Naive thymus-derived CD4-positive, alpha-beta T cell (primary cell): ENCODE results near the gene PPAN. TPM values are rescaled to one million over a fixed set of nuclear protein-coding genes. Genes with fewer than 3 reads are reported as not detected.

Experiments used
- ATAC-seq: fragments of 150-1000 bp; cut with Tn5 transposase; 2 replicates; pipeline ENCODE4 v1.10.0; 2021; ENCODE audit warnings: mild to moderate bottlenecking, moderate library complexity
- CTCF ChIA-PET: fragments of 350-600 bp; sonication (Branson Sonifier 250); formaldehyde crosslinking; loops from one replicate; lab custom pipeline; 2021; ENCODE audit warnings: antibody characterized with exemption; lab: Charles Lee
- POLR2A ChIA-PET: fragments of 350-600 bp; sonication (Branson Sonifier 250); formaldehyde crosslinking; loops from one replicate; lab custom pipeline; 2021; ENCODE audit warnings: antibody characterized with exemption, inconsistent platforms; lab: Charles Lee
- DNase-seq, 9 donors: peaks; one replicate each; pipeline versions ENCODE4 v3.0.0 to v3.0.0-alpha.2; 2020 to 2022; ENCODE audit warnings: mixed read lengths in 1 of 9
- H3K27ac ChIP-seq: one replicate; pipeline ENCODE4 v1.7.0; 2013; ENCODE audit warnings: mild to moderate bottlenecking, low read depth, low read length, moderate library complexity
- H3K27me3 ChIP-seq, 2 donors: one replicate each; pipeline ENCODE4 v1.7.0; 2013; ENCODE audit warnings: low read length in 2 of 2, mild to moderate bottlenecking in 2 of 2, moderate library complexity in 2 of 2; ENCODE audit not compliant: control insufficient read depth in 2 of 2, insufficient read depth in 2 of 2
- H3K36me3 ChIP-seq, 3 experiments: 1 replicate in 2 of 3; 2 replicates in 1 of 3; pipeline ENCODE4 v1.7.0; 2013; ENCODE audit warnings: low read length in 3 of 3, mild to moderate bottlenecking in 3 of 3, moderate library complexity in 1 of 3; ENCODE audit not compliant: insufficient read depth in 3 of 3, control insufficient read depth in 2 of 3
- H3K4me1 ChIP-seq, 2 donors: one replicate each; pipeline ENCODE4 v1.7.0; 2013; ENCODE audit warnings: low read length in 2 of 2, mild to moderate bottlenecking in 2 of 2, moderate library complexity in 1 of 2; ENCODE audit not compliant: control insufficient read depth in 2 of 2, insufficient read depth in 2 of 2
- H3K4me3 ChIP-seq: 2 replicates; pipeline ENCODE4 v1.7.0; 2013; ENCODE audit warnings: mild to moderate bottlenecking, low read length
- H3K9me3 ChIP-seq, 3 experiments: 1 replicate in 2 of 3; 2 replicates in 1 of 3; pipeline ENCODE4 v1.7.0; 2013; ENCODE audit warnings: low read length in 3 of 3; ENCODE audit not compliant: control insufficient read depth in 2 of 3
- H3K27ac Mint-ChIP-seq, 9 donors: one replicate each; pipeline ENCODE4 v1.8.0; 2020 to 2022; ENCODE audit warnings: mixed read lengths in 9 of 9, mild to moderate bottlenecking in 8 of 9, moderate library complexity in 5 of 9, inconsistent platforms in 2 of 9
- H3K27me3 Mint-ChIP-seq, 5 donors: one replicate each; pipeline ENCODE4 v1.8.0; 2021 to 2022; ENCODE audit warnings: mixed read lengths in 5 of 5, mild to moderate bottlenecking in 1 of 5
- H3K36me3 Mint-ChIP-seq, 5 donors: one replicate each; pipeline ENCODE4 v1.8.0; 2020 to 2022; ENCODE audit warnings: mixed read lengths in 5 of 5, mild to moderate bottlenecking in 3 of 5, inconsistent platforms in 1 of 5
- H3K4me1 Mint-ChIP-seq, 7 donors: one replicate each; pipeline ENCODE4 v1.8.0; 2020 to 2022; ENCODE audit warnings: mixed read lengths in 7 of 7, mild to moderate bottlenecking in 3 of 7, inconsistent platforms in 1 of 7
- H3K4me3 Mint-ChIP-seq, 10 donors: one replicate each; pipeline ENCODE4 v1.8.0; 2020 to 2022; ENCODE audit warnings: mild to moderate bottlenecking in 10 of 10, mixed read lengths in 10 of 10, moderate library complexity in 6 of 10, inconsistent platforms in 2 of 10
- H3K9me3 Mint-ChIP-seq, 11 donors: one replicate each; pipeline ENCODE4 v1.8.0; 2020 to 2022; ENCODE audit warnings: mixed read lengths in 11 of 11, mild to moderate bottlenecking in 4 of 11, inconsistent platforms in 1 of 11, moderate library complexity in 1 of 11
- intact Hi-C, 2 donors: fragments of 100-400 bp; cut with micrococcal nuclease; formaldehyde crosslinking; loops; one replicate each; pipeline ENCODE4 v1.15.1; 2023
- polyA plus RNA-seq, 2 donors: library from polyadenylated mRNA; unstranded; fragments of 300-500 nt; fragmentation: Illumina TruSeq; gene quantifications; one replicate each; pipeline ENCODE4 v1.2.3, GENCODE V29; 2021
- total RNA-seq, 6 experiments: library from RNA in 5 of 6; stranded (reverse) in 5 of 6; gene quantifications; 1 replicate in 5 of 6; 2 replicates in 1 of 6; pipeline ENCODE4 v1.2.3 and lab custom pipeline; 2021 to 2026

Gene PPAN
- total and polyA plus RNA-seq, 7 experiments from 2014 or later = 24.9 to 122 (median 105) TPM

GRCh38 chr19:10085641-10086590, 20.2 kb upstream of the PPAN start, which contains the start of gene SHFL:
SHFL (plus strand) TSS chr19:10086317; CDS start chr19:10086428, 111 bp downstream.
- peak within 1 kb of the TSS; percentile 81 to 92 (median 88) for H3K27ac Mint-ChIP-seq
- no peaks in the 10 kb centered on the region for H3K27me3 Mint-ChIP-seq
- intact Hi-C loops = loop anchor here (1.0 to 10.0 kb wide), 5 partner anchors 10 to 569 kb away; partner anchors contain the start of genes PPAN (in 2 of the 2), ILF3 (in 1 of the 2) and PIN1 (in 1 of the 2)
- Histone ChIP-seq H3K9me3 (no peaks in the 10 kb centered on the region), H3K4me3 (peak within 1 kb of the TSS; percentile 94), H3K36me3 (peaks cover 0 to 22% (median 0%) of the 10 kb centered on the region in 3 experiments), H3K4me1 (peaks cover 4 to 9% of the 10 kb centered on the region in 2 donors), H3K27me3 (no peaks in the 10 kb centered on the region), H3K27ac (peak within 1 kb of the TSS; percentile 90)
- no peaks in the 10 kb centered on the region for H3K9me3 Mint-ChIP-seq
- ChIA-PET POLR2A (interaction anchor here (1.4 kb wide), 1 partner anchor 19 kb away, joined by 4 read pairs; no protein-coding TSS in a partner anchor), CTCF (no interaction called here)
- DNase-seq (peak; percentile 71 to 90 (median 83)), ATAC-seq (peak; percentile 98)
- H3K4me1 Mint-ChIP-seq = peaks cover 8 to 21% (median 8%) of the 10 kb centered on the region in 7 donors
- peak within 1 kb of the TSS; percentile 75 to 92 (median 90) for H3K4me3 Mint-ChIP-seq
- H3K36me3 Mint-ChIP-seq = peaks cover 0 to 17% (median 0%) of the 10 kb centered on the region in 5 donors

DNA sequence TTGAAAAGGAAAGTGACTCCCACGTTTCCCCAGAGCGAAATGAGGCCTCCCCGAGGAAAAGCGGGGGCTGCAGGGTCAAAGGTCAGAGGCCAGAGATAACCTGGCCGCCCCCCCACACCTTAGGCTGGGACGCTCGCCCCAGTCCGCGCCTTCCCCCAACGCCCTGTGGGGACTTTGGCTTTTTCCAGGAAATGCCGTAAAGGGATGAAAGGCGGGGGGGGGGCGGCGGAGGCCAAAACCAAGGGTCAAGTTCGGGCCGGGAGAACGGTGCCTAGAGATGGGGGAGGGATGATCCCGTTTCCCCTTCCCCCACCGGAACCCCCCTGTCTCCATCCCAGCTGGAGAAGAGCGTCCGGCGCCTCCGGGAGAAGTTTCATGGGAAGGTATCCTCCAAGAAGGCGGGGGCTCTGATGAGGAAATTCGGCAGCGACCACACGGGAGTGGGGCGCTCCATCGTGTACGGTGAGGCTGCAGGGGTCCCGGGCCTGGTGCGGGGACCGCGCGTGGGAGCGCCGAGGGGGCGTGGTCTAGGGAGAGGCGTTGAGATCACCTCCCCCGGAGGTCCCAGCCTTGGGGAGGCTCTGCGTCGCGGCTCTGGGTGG, 19.5 kb upstream of the PPAN start:
- H3K27me3 Mint-ChIP-seq = no peaks in the 10 kb centered on the region
- Histone ChIP-seq H3K36me3 (peaks cover 0 to 30% (median 0%) of the 10 kb centered on the region in 3 experiments), H3K4me1 (peaks cover 4 to 9% of the 10 kb centered on the region in 2 donors), H3K27me3 (no peaks in the 10 kb centered on the region), H3K27ac (peak overlapping the region; percentile 90), H3K9me3 (no peaks in the 10 kb centered on the region), H3K4me3 (peak overlapping the region; percentile 94)
- CTCF ChIA-PET = no interaction called here
- ATAC-seq (no peak), DNase-seq (peak in 2 of 9 donors; percentile 53 to 63)
- intact Hi-C loops = loop anchor here (1.0 to 10.0 kb wide), 5 partner anchors 10 to 568 kb away; partner anchors contain the start of genes PPAN (in 2 of the 2), ILF3 (in 1 of the 2) and PIN1 (in 1 of the 2)
- peak overlapping the region in 8 of 9 donors; percentile 49 to 87 (median 78) for H3K27ac Mint-ChIP-seq
- H3K4me3 Mint-ChIP-seq = peak overlapping the region; percentile 64 to 92 (median 88)
- H3K36me3 Mint-ChIP-seq = peaks cover 0 to 19% (median 0%) of the 10 kb centered on the region in 5 donors
- no peaks in the 10 kb centered on the region for H3K9me3 Mint-ChIP-seq
- peaks cover 8 to 23% (median 8%) of the 10 kb centered on the region in 7 donors for H3K4me1 Mint-ChIP-seq
- POLR2A ChIA-PET = no interaction called here

DNA sequence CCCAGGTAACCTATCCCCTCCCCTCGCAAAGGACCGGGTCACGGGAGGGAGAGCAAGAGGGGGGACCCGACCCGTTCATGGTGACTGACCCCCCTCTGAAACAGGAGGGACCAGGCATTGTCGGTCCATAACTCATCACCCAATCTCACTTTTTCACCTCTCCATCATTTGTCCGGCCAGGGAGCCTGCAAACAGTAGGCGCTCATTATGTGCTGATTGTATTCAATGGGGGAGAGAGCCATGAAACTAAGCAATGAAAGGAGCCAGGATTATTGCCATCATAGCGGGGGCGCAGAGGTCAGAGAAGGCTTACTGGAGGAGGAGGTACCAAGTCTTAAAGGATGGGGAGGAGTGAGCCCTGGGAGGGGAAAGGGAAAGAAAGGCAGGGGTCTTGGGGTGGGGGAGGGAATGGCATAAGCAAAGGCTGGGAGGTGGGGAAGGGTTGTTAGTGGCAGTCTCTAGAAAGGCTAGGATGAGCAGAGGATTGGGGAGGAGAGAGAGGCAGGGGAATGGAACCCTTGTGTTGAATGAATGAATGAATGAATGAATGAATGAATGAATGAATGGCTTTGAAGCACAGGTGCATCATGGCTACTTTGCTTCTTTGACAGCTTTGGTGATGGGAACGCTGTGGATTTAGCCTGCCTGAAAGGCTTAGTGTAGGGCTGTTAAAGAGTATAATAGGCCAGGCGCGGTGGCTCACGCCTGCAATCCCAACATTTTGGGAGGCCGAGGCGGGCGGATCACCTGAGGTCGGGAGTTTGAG, 18.7 kb upstream of the PPAN start:
- ChIA-PET CTCF (no interaction called here), POLR2A (interaction anchor here (1.7 kb wide), 1 partner anchor 16 kb away, joined by 5 read pairs; no protein-coding TSS in a partner anchor)
- Histone ChIP-seq H3K36me3 (peaks cover 0 to 38% (median 3%) of the 10 kb centered on the region in 3 experiments), H3K27me3 (no peaks in the 10 kb centered on the region), H3K27ac (peak overlapping the region; percentile 90), H3K9me3 (no peaks in the 10 kb centered on the region), H3K4me3 (peak overlapping the region; percentile 94), H3K4me1 (peaks cover 4 to 9% of the 10 kb centered on the region in 2 donors)
- H3K27me3 Mint-ChIP-seq = no peaks in the 10 kb centered on the region
- H3K4me3 Mint-ChIP-seq = peak overlapping the region; percentile 64 to 92 (median 88)
- peaks cover 0 to 24% (median 0%) of the 10 kb centered on the region in 5 donors for H3K36me3 Mint-ChIP-seq
- peak overlapping the region; percentile 49 to 91 (median 80) for H3K27ac Mint-ChIP-seq
- no peaks in the 10 kb centered on the region for H3K9me3 Mint-ChIP-seq
- H3K4me1 Mint-ChIP-seq = peaks cover 8 to 27% (median 8%) of the 10 kb centered on the region in 7 donors
- intact Hi-C loops = loop anchor here in 1 of 2 donors (10.0 kb wide), 1 partner anchor 567 kb away; the partner anchor contains the start of gene ILF3
- ATAC-seq (no peak), DNase-seq (no peak)

DNA sequence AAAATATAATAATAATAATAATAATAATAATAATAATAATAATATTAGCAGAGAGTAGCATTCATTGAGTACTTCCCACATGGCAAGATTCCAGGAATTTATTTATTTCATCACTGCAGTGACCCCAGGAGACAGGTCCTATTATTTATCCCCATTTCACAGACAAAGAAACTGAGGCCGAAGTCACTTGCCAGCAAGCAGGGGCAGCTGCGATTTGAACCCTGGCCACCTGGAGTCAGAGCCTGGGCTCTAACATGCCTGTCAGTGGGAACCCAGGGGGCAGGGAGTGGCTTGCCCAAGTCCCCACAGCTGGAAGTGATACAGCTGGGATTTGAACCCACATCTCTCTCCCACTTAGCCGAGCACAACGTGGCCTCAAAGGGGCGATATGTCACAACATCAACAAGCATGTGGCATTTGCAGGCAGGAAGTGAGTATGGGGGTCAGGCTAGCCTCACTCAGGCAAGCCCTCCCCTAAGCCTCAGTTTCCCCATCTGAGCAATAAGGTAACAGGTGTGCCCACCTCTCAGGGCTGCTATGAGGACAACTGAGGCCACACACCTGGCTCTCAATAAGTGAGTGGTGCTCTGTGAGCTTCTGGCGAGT, 17.1 kb upstream of the PPAN start:
- H3K4me3 Mint-ChIP-seq = no peak overlapping the region
- H3K4me3 ChIP-seq = no peak overlapping the region
- POLR2A ChIA-PET = interaction anchor here (1.0 to 1.7 kb wide), 2 partner anchors 15 to 161 kb away, joined by 5 to 7 read pairs; no protein-coding TSS in a partner anchor
- no peaks in the 10 kb centered on the region for H3K27me3 Mint-ChIP-seq
- peaks cover 4 to 35% (median 7%) of the 10 kb centered on the region in 5 donors for H3K36me3 Mint-ChIP-seq
- H3K27me3 ChIP-seq = no peaks in the 10 kb centered on the region
- no peak for DNase-seq
- peaks cover 8 to 30% (median 8%) of the 10 kb centered on the region in 7 donors for H3K4me1 Mint-ChIP-seq
- H3K4me1 ChIP-seq = peaks cover 4 to 9% of the 10 kb centered on the region in 2 donors
- peak overlapping the region in 2 of 9 donors; percentile 9 to 15 for H3K27ac Mint-ChIP-seq
- peaks cover 0 to 53% (median 4%) of the 10 kb centered on the region in 3 experiments for H3K36me3 ChIP-seq
- no peak overlapping the region for H3K27ac ChIP-seq
- no peaks in the 10 kb centered on the region for H3K9me3 ChIP-seq
- no peaks in the 10 kb centered on the region for H3K9me3 Mint-ChIP-seq
- CTCF ChIA-PET = interaction anchor here (0.6 kb wide), 1 partner anchor 280 kb away, joined by 3 read pairs; no protein-coding TSS in a partner anchor
- intact Hi-C loops = loop anchor here in 1 of 2 donors (10.0 kb wide), 1 partner anchor 566 kb away; the partner anchor contains the start of gene ILF3
- no peak for ATAC-seq

- POLR2A ChIA-PET = interaction anchor here (0.6 kb wide), 1 partner anchor 12 kb away, joined by 3 read pairs; no protein-coding TSS in a partner anchor
- peaks cover 4 to 9% of the 10 kb centered on the region in 2 donors for H3K4me1 ChIP-seq
Observed at GRCh38 chr19:10089801-10090375, 16.3 kb upstream of the PPAN start.

More at GRCh38 chr19:10089801-10090375, 16.3 kb upstream of the PPAN start:
- Histone ChIP-seq H3K9me3 (no peaks in the 10 kb centered on the region), H3K27ac (no peak overlapping the region), H3K27me3 (no peaks in the 10 kb centered on the region), H3K4me3 (no peak overlapping the region), H3K36me3 (peaks cover 0 to 53% (median 4%) of the 10 kb centered on the region in 3 experiments)
- Mint-ChIP-seq H3K4me3 (peak overlapping the region in 2 of 10 donors; percentile 35 to 42), H3K27ac (peak overlapping the region in 4 of 9 donors; percentile 14 to 67 (median 31)), H3K36me3 (peaks cover 4 to 40% (median 7%) of the 10 kb centered on the region in 5 donors), H3K9me3 (no peaks in the 10 kb centered on the region), H3K4me1 (peaks cover 8 to 30% (median 8%) of the 10 kb centered on the region in 7 donors), H3K27me3 (no peaks in the 10 kb centered on the region)
- intact Hi-C loops = loop anchor here in 1 of 2 donors (10.0 kb wide), 1 partner anchor 565 kb away; the partner anchor contains the start of gene ILF3
- ATAC-seq (no peak), DNase-seq (no peak)
- CTCF ChIA-PET = no interaction called here
